ENCODE measurements around the gene CUL9.

GRCh38 chr6:43268355-43268700 is 86.3 kb downstream of the CUL9 start:
- no peak for TF ChIP-seq CTCF (IDR thresholded peaks at IDR 0.05; ENCODE audit: insufficient read depth, low read length)
- no peak for TF ChIP-seq POLR2AphosphoS5 (IDR thresholded peaks at IDR 0.05; ENCODE audit: low read depth)
- TF ChIP-seq REST (IDR thresholded peaks at IDR 0.05; ENCODE audit: insufficient replicate concordance, low read depth): no peak

Data from HL-60 (cell line).